B cell (primary cell): ENCODE measurements around the gene YPEL4. TPM values are rescaled to one million over a fixed set of nuclear protein-coding genes. Genes with fewer than 3 reads are reported as not detected.
"Not testable (repeated sequence)": the region's sequence is repeated elsewhere in the genome, so short reads cannot be mapped to it uniquely, and the experiment has no call there.

ENCODE experiments used
- ATAC-seq: fragments of 200-7000 bp; cut with Tn5 transposase; one replicate; pipeline ENCODE4 v1.10.0; 2021; ENCODE audit warnings: low read depth, mild to moderate bottlenecking, moderate number of reproducible peaks, moderate library complexity
- CTCF ChIA-PET: fragments of 350-600 bp; sonication (Branson Sonifier 250); formaldehyde crosslinking; loops from one replicate; lab custom pipeline; 2021; ENCODE audit warnings: antibody characterized with exemption, inconsistent platforms; lab: Charles Lee
- POLR2A ChIA-PET: fragments of 350-600 bp; sonication (Branson Sonifier 250); formaldehyde crosslinking; loops from one replicate; lab custom pipeline; 2021; ENCODE audit warnings: antibody characterized with exemption; lab: Charles Lee
- DNase-seq: peaks from one replicate; pipeline ENCODE4 v3.0.0; 2013
- H2AFZ ChIP-seq: 2 replicates; pipeline ENCODE4 v1.6.1; 2012; ENCODE audit warnings: mild to moderate bottlenecking, low read depth, low read length; ENCODE audit not compliant: insufficient read depth, poor library complexity, severe bottlenecking
- H3K27ac ChIP-seq, 2 donors: 1 replicate in 1 of 2; 2 replicates in 1 of 2; pipeline ENCODE4 v1.5.1; 2012 to 2013; ENCODE audit warnings: low read length in 2 of 2, mild to moderate bottlenecking in 2 of 2, moderate library complexity in 1 of 2
- H3K27me3 ChIP-seq, 4 experiments: fragments of 200-600 bp in 1 of 4; sonication (generic) in 1 of 4; replicated peaks in 1 of 4; 1 replicate in 2 of 4; 2 replicates in 2 of 4; pipeline versions ENCODE4 v1.6.1 to v1.7.0; 2013 to 2016; ENCODE audit warnings: low read length in 3 of 4, mild to moderate bottlenecking in 2 of 4, mixed read lengths in 1 of 4, moderate library complexity in 1 of 4; ENCODE audit not compliant: insufficient read depth in 4 of 4, control insufficient read depth in 3 of 4; ENCODE audit errors: control extremely low read depth in 1 of 4
- H3K36me3 ChIP-seq, 2 experiments: replicated peaks in 1 of 2; 1 replicate in 1 of 2; 2 replicates in 1 of 2; pipeline versions ENCODE4 v1.6.1 to v1.7.1; 2013; ENCODE audit warnings: low read length in 1 of 2; ENCODE audit not compliant: insufficient read depth in 2 of 2, control insufficient read depth in 1 of 2; ENCODE audit errors: control extremely low read depth in 1 of 2, extremely low read depth in 1 of 2
- H3K4me1 ChIP-seq, 2 donors: fragments of 200-600 bp in 1 of 2; sonication (generic) in 1 of 2; 1 replicate in 1 of 2; 2 replicates in 1 of 2; pipeline versions ENCODE4 v1.5.1 to v1.6.1; 2013 to 2017; ENCODE audit warnings: low read length in 2 of 2; ENCODE audit not compliant: control insufficient read depth in 2 of 2, insufficient read depth in 2 of 2
- H3K4me2 ChIP-seq: replicated peaks from 2 replicates; pipeline ENCODE3; 2012; ENCODE audit warnings: mild to moderate bottlenecking, low read depth, low read length; ENCODE audit not compliant: poor library complexity, severe bottlenecking
- H3K4me3 ChIP-seq, 5 experiments: fragments of 200-600 bp in 1 of 5; sonication (generic) in 1 of 5; 1 replicate in 3 of 5; 2 replicates in 2 of 5; pipeline versions ENCODE4 v1.5.1 to v1.7.0; 2011 to 2016; ENCODE audit warnings: low read length in 4 of 5, mild to moderate bottlenecking in 4 of 5, low read depth in 2 of 5, control low read depth in 1 of 5, moderate library complexity in 1 of 5; ENCODE audit not compliant: insufficient read depth in 1 of 5; ENCODE audit errors: control extremely low read depth in 1 of 5, extremely low read depth in 1 of 5
- H3K79me2 ChIP-seq: fragments of 200-600 bp; sonication (generic); one replicate; pipeline ENCODE4 v1.6.0; 2016; ENCODE audit warnings: low read length; ENCODE audit not compliant: control insufficient read depth, insufficient read depth
- H3K9ac ChIP-seq: fragments of 200-600 bp; sonication (generic); 2 replicates; pipeline ENCODE4 v1.6.1; 2017; ENCODE audit warnings: mild to moderate bottlenecking, low read length, moderate library complexity
- H3K9me3 ChIP-seq, 3 donors: one replicate each; pipeline versions ENCODE4 v1.6.1 to v1.7.1; 2013; ENCODE audit warnings: low read length in 2 of 3; ENCODE audit not compliant: control insufficient read depth in 2 of 3, insufficient read depth in 1 of 3; ENCODE audit errors: control extremely low read depth in 1 of 3
- H4K20me1 ChIP-seq: 2 replicates; pipeline ENCODE4 v1.6.0; 2012; ENCODE audit warnings: mild to moderate bottlenecking, low read length; ENCODE audit not compliant: insufficient read depth, control insufficient read depth, poor library complexity, severe bottlenecking
- H3K27ac Mint-ChIP-seq: one replicate; pipeline ENCODE4 v1.8.0; 2021; ENCODE audit warnings: mixed read lengths
- H3K27me3 Mint-ChIP-seq: one replicate; pipeline ENCODE4 v1.8.0; 2021; ENCODE audit warnings: mixed read lengths
- H3K4me1 Mint-ChIP-seq: one replicate; pipeline ENCODE4 v1.8.0; 2021; ENCODE audit warnings: mixed read lengths
- H3K4me3 Mint-ChIP-seq: one replicate; pipeline ENCODE4 v1.8.0; 2021; ENCODE audit warnings: mixed read lengths
- H3K9me3 Mint-ChIP-seq: one replicate; pipeline ENCODE4 v1.8.0; 2022; ENCODE audit warnings: mixed read lengths; ENCODE audit not compliant: insufficient read depth
- CTCF ChIP-seq: fragments of 200-600 bp; IDR thresholded peaks from one replicate; pipeline ENCODE4 v1.8.0; 2022; ENCODE audit warnings: antibody characterized with exemption, mild to moderate bottlenecking
- EZH2 ChIP-seq: IDR thresholded peaks from 2 replicates; pipeline ENCODE4 v1.6.1; 2012; ENCODE audit warnings: borderline replicate concordance, low read depth, mild to moderate bottlenecking, moderate library complexity, low read length; ENCODE audit not compliant: insufficient read depth, poor library complexity, severe bottlenecking
- WGBS: methylation state at CpG from one replicate; pipeline ENCODE4 v1.1.5; 2013; ENCODE audit warnings: missing lambda C conversion rate; ENCODE audit not compliant: insufficient coverage; 5-methylcytosine and 5-hydroxymethylcytosine counted together
- intact Hi-C: fragments of 100-400 bp; cut with micrococcal nuclease; formaldehyde crosslinking; loops from one replicate; pipeline ENCODE4 v1.10.0; 2022
- polyA plus RNA-seq: library from polyadenylated mRNA; depleted of rRNA; stranded (reverse); fragments of >200 nt; gene quantifications from 2 replicates; pipeline ENCODE4 v1.2.3, GENCODE V29; 2012
- total RNA-seq, 2 donors: library from RNA; stranded (reverse); fragments of 120-200 nt in 1 of 2; gene quantifications; 1 replicate in 1 of 2; 2 replicates in 1 of 2; pipeline versions ENCODE4 v1.2.3 to v1.2.4, GENCODE V29; 2013 to 2022

YPEL4 gene
- total and polyA plus RNA-seq, 2 donors (not counting 1 experiment from before 2014, with no cell fraction given) = 0.03 to 1.1 TPM

DNA sequence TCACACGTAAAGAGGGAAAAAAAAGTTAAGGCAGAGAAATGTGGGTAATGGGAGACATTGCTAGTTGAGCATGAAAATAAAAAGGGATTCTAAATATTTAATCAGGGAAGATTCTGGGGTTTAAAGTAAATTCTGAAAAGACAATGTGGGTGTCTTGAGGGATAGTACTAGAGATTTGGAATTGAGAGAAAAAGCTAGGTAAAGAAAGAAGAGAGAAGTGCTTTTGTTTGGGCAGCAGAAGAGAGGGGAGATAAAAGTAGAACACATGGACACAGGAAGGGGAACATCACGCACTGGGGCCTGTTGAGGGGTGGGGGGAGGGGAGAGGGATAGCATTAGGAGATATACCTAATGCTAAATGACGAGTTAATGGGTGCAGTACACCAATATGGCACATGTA is 3.5 kb upstream of the YPEL4 start:
- ATAC-seq (no peak), DNase-seq (no peak)
- Histone ChIP-seq H3K79me2 (peaks cover 6% of the 10 kb centered on the region), H3K27me3 (peaks cover 0 to 31% (median 23%) of the 10 kb centered on the region in 4 experiments), H3K4me3 (no peak overlapping the region), H3K4me1 (peaks cover 25 to 28% of the 10 kb centered on the region in 2 donors), H4K20me1 (no peaks in the 10 kb centered on the region), H3K27ac (no peak overlapping the region), H3K36me3 (no peaks in the 10 kb centered on the region), H3K9ac (no peak overlapping the region), H3K9me3 (peaks cover 0 to 3% (median 0%) of the 10 kb centered on the region in 3 donors), H2AFZ (peak overlapping the region; percentile 72), H3K4me2 (peak overlapping the region; percentile 51)
- no peak for TF ChIP-seq EZH2
- TF ChIP-seq CTCF = no peak
- H3K4me3 Mint-ChIP-seq = no peak overlapping the region
- no peaks in the 10 kb centered on the region for H3K9me3 Mint-ChIP-seq
- ChIA-PET POLR2A (no interaction called here), CTCF (interaction anchor here (0.6 to 1.7 kb wide), 4 partner anchors 9 to 195 kb away, joined by 3 to 8 read pairs (median 4); no protein-coding TSS in a partner anchor)
- H3K4me1 Mint-ChIP-seq = peaks cover 33% of the 10 kb centered on the region
- 62% methylated on average over 1 of the region's 3 CpGs for WGBS
- H3K27ac Mint-ChIP-seq = no peak overlapping the region
- intact Hi-C loops = no loop called here
- peaks cover 34% of the 10 kb centered on the region for H3K27me3 Mint-ChIP-seq

GRCh38 chr11:57652662-57653061 is 3.0 kb upstream of the YPEL4 start:
- ATAC-seq (no peak), DNase-seq (no peak)
- Mint-ChIP-seq H3K9me3 (no peaks in the 10 kb centered on the region), H3K27ac (no peak overlapping the region), H3K27me3 (peaks cover 39% of the 10 kb centered on the region), H3K4me1 (peaks cover 34% of the 10 kb centered on the region), H3K4me3 (no peak overlapping the region)
- ChIA-PET POLR2A (no interaction called here), CTCF (interaction anchor here (1.2 to 1.7 kb wide), 2 partner anchors 11 to 159 kb away, joined by 3 to 9 read pairs; no protein-coding TSS in a partner anchor)
- intact Hi-C loops = no loop called here
- no CpG with 5 or more reads among the region's 3 CpGs for WGBS
- Histone ChIP-seq H3K79me2 (peaks cover under 1% of the 10 kb centered on the region), H3K36me3 (no peaks in the 10 kb centered on the region), H2AFZ (peak overlapping the region; percentile 72), H3K27me3 (peaks cover 0 to 36% (median 27%) of the 10 kb centered on the region in 4 experiments), H3K4me2 (peak overlapping the region; percentile 51), H4K20me1 (no peaks in the 10 kb centered on the region), H3K27ac (no peak overlapping the region), H3K4me1 (peaks cover 28% of the 10 kb centered on the region in 2 donors), H3K9me3 (peaks cover 0 to 3% (median 0%) of the 10 kb centered on the region in 3 donors), H3K9ac (no peak overlapping the region), H3K4me3 (peak overlapping the region in 3 of 5 experiments; percentile 11 to 35 (median 33))
- TF ChIP-seq CTCF = no peak
- TF ChIP-seq EZH2 = no peak

DNA sequence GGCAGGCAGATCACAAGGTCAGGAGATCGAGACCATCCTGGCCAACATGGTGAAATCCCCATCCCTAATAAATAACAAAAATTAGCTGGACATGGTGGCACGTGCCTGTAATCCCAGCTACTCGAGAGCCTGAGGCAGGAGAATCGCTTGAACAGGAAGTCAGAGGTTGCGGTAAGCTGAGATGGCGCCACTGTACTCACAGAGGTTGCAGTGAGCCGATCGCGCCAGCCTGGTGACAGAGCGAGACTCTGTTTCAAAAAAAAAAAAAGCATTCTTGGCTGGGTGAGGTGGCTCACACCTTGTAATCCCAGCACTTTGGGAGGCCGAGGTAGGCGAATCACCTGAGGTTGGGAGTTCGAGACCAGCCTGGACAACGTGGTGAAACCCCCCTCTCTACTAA is 2.5 kb upstream of the YPEL4 start:
- H3K36me3 ChIP-seq, intact Hi-C loops, H4K20me1 ChIP-seq, H3K9me3 Mint-ChIP-seq, H3K27ac Mint-ChIP-seq, DNase-seq, H3K79me2 ChIP-seq, H3K4me3 Mint-ChIP-seq, H3K9ac ChIP-seq, H3K27ac ChIP-seq, ATAC-seq, H3K9me3 ChIP-seq: not testable (repeated sequence)
- Histone ChIP-seq H3K4me2 (peak overlapping the region; percentile 51), H3K27me3 (peaks cover 0 to 40% (median 31%) of the 10 kb centered on the region in 4 experiments), H3K4me1 (peaks cover 32 to 33% of the 10 kb centered on the region in 2 donors), H3K4me3 (peak overlapping the region in 3 of 5 experiments; percentile 11 to 35 (median 33)), H2AFZ (peak overlapping the region; percentile 72)
- 74% methylated on average over 8 of the region's 14 CpGs for WGBS
- peaks cover 33% of the 10 kb centered on the region for H3K4me1 Mint-ChIP-seq
- CTCF ChIA-PET = interaction anchor here (1.7 kb wide), 1 partner anchor 11 kb away, joined by 9 read pairs; no protein-coding TSS in a partner anchor
- H3K27me3 Mint-ChIP-seq = peaks cover 43% of the 10 kb centered on the region
- POLR2A ChIA-PET = interaction anchor here (0.7 kb wide), 1 partner anchor 92 kb away, joined by 3 read pairs; no protein-coding TSS in a partner anchor
